ENCODE measurements around the gene GPR87.
A peak's percentile ranks its signal among the peaks of the same experiment; 100 is the strongest.

DNA sequence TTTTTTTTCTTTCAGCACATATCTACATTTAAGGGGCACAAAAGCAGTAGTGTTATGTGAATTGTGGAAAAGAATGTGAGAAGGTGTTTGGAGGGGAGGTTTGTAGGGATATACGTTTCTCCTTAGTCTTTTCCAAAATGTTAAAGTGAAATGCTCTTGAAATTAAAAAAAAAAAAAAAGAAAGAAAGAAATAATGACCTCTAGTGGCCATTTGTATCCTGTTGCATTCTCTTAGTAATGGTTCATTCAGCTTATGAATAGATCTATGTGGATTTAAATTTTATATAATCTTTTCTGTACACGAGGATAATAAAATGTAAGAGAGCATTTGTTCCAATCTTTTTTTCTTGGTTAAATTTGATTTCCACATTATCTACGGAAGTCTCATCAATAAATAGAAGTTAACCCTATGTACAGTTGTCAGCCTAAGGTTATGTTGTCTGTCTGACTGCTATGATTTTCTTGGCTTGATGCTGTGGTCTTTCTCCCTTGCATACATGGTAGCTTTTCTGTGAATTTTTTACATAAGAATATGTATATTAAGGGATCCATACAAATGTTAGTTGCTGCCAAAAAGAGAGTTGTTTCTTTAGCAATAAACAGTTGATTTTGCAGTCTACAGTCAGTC is 11.1 kb upstream of the GPR87 start:
- TF ChIP-seq POLR2A (IDR thresholded peaks at IDR 0.05; ENCODE audit: low read depth, low read length) (no peak), FOS (IDR thresholded peaks at IDR 0.05; ENCODE audit: low read depth, low read length) (no peak), MAFK (IDR thresholded peaks at IDR 0.05; ENCODE audit: low read depth, low read length) (no peak), MAZ (IDR thresholded peaks at IDR 0.05; ENCODE audit: borderline replicate concordance, low read depth, low read length) (no peak), RAD21 (IDR thresholded peaks at IDR 0.05; ENCODE audit: low read length) (peak; percentile 46), CEBPB (IDR thresholded peaks at IDR 0.05; ENCODE audit: low read depth, low read length) (no peak), RFX5 (IDR thresholded peaks at IDR 0.05; ENCODE audit: low read depth, low read length) (no peak), BHLHE40 (IDR thresholded peaks at IDR 0.05; ENCODE audit: low read depth, low read length) (no peak), SMC3 (IDR thresholded peaks at IDR 0.05; ENCODE audit: low read depth, low read length) (peak; percentile 54)
- TF ChIP-seq, protein P1, sequence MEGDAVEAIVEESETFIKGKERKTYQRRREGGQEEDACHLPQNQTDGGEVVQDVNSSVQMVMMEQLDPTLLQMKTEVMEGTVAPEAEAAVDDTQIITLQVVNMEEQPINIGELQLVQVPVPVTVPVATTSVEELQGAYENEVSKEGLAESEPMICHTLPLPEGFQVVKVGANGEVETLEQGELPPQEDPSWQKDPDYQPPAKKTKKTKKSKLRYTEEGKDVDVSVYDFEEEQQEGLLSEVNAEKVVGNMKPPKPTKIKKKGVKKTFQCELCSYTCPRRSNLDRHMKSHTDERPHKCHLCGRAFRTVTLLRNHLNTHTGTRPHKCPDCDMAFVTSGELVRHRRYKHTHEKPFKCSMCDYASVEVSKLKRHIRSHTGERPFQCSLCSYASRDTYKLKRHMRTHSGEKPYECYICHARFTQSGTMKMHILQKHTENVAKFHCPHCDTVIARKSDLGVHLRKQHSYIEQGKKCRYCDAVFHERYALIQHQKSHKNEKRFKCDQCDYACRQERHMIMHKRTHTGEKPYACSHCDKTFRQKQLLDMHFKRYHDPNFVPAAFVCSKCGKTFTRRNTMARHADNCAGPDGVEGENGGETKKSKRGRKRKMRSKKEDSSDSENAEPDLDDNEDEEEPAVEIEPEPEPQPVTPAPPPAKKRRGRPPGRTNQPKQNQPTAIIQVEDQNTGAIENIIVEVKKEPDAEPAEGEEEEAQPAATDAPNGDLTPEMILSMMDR (conservative IDR thresholded peaks at IDR 0.05; ENCODE audit: low read depth, low read length), result peak; percentile 66

Data from IMR-90 (cell line).